B cell (primary cell): Measurements from ENCODE around the gene FGA.

Source experiments
- EZH2 ChIP-seq: IDR thresholded peaks from 2 replicates; pipeline ENCODE4 v1.6.1; 2012; ENCODE audit warnings: borderline replicate concordance, low read depth, mild to moderate bottlenecking, moderate library complexity, low read length; ENCODE audit not compliant: insufficient read depth, poor library complexity, severe bottlenecking
- TF ChIP-seq, protein P1 (sequence below): fragments of 200-600 bp; IDR thresholded peaks from one replicate; pipeline ENCODE4 v1.8.0; 2022; ENCODE audit warnings: antibody characterized with exemption, mild to moderate bottlenecking

DNA sequence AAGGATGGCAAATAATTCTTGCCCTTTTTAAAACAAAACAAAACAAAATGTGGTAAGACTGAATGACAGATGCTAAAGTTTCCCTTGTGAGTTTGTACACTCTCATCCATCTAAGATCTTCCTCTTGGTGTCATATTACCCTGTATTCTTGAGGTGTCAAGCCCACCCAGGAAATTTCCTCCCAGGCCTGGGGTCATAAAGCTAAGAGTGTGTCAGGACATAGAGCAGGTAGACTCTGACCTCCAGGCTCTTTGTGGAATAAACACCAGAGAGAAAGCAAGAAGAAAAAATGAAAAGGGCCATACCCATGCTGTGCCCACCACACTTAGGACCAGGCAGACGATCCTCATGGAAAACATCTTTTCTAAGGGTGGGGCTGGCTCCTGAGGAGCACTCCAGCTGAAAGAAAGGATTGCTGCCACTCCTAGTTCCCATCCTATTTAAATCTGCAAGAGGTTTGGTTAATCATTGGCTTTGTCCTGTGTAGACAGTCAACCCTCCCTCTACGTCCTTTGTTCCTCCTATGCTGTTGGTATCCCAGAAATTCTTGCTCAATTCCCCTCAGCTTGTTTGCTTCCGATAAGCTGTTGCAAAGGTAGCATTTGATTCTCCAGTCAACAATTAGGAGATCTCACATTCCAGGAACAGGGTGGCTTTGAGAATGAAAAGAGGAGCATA is at the start of gene FGA:
- TF ChIP-seq, protein P1, sequence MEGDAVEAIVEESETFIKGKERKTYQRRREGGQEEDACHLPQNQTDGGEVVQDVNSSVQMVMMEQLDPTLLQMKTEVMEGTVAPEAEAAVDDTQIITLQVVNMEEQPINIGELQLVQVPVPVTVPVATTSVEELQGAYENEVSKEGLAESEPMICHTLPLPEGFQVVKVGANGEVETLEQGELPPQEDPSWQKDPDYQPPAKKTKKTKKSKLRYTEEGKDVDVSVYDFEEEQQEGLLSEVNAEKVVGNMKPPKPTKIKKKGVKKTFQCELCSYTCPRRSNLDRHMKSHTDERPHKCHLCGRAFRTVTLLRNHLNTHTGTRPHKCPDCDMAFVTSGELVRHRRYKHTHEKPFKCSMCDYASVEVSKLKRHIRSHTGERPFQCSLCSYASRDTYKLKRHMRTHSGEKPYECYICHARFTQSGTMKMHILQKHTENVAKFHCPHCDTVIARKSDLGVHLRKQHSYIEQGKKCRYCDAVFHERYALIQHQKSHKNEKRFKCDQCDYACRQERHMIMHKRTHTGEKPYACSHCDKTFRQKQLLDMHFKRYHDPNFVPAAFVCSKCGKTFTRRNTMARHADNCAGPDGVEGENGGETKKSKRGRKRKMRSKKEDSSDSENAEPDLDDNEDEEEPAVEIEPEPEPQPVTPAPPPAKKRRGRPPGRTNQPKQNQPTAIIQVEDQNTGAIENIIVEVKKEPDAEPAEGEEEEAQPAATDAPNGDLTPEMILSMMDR: no peak
- no peak for TF ChIP-seq EZH2
